HG02870 (cell line): Measurements from ENCODE around the gene KLRB1.
"Not testable (repeated sequence)": the region's sequence is repeated elsewhere in the genome, so short reads cannot be mapped to it uniquely, and the experiment has no call there.

Source experiments
- ATAC-seq: cut with Tn5 transposase; IDR thresholded peaks from one replicate; pipeline ENCODE4 v1.9.1; 2021; ENCODE audit warnings: mild to moderate bottlenecking, moderate library complexity; ENCODE audit not compliant: unreplicated experiment

Gene KLRB1

GRCh38 chr12:9545489-9545888, 62.2 kb downstream of the KLRB1 start:
- not testable (repeated sequence) for ATAC-seq
